DND-41 (cell line): ENCODE results near the gene CERK.

ENCODE experiments used
- ATAC-seq: fragments of 200-7000 bp; cut with Tn5 transposase; 3 replicates; pipeline ENCODE4 v1.9.1; 2021; ENCODE audit warnings: low read depth; ENCODE audit not compliant: insufficient read depth
- DNase-seq: peaks from one replicate; pipeline ENCODE4 v3.0.0-alpha.2; 2020
- H2AFZ ChIP-seq: 2 replicates; pipeline ENCODE4 v1.6.0; 2012; ENCODE audit warnings: low read depth, low read length
- H3K27ac ChIP-seq: 2 replicates; pipeline ENCODE4 v1.5.1; 2012; ENCODE audit warnings: low read length, inconsistent platforms
- H3K27me3 ChIP-seq: fragments of 200-600 bp; sonication (generic); 2 replicates; pipeline ENCODE4 v1.6.0; 2012; ENCODE audit warnings: low read length, mild to moderate bottlenecking, inconsistent platforms; ENCODE audit not compliant: insufficient read depth, poor library complexity
- H3K36me3 ChIP-seq: 2 replicates; pipeline ENCODE4 v1.5.1; 2012; ENCODE audit warnings: low read length, inconsistent platforms; ENCODE audit not compliant: insufficient read depth
- H3K4me1 ChIP-seq: 2 replicates; pipeline ENCODE4 v1.5.1; 2012; ENCODE audit warnings: mild to moderate bottlenecking, low read length; ENCODE audit not compliant: insufficient read depth
- H3K4me2 ChIP-seq: 2 replicates; pipeline ENCODE4 v1.6.0; 2012; ENCODE audit warnings: mild to moderate bottlenecking, moderate library complexity, low read length, inconsistent platforms; ENCODE audit not compliant: insufficient read depth
- H3K4me3 ChIP-seq, 2 experiments: fragments of 200-600 bp in 1 of 2; shearing (Covaris generic) in 1 of 2; 2 replicates each; pipeline ENCODE4 v1.5.1; 2012 to 2016; ENCODE audit warnings: inconsistent platforms in 2 of 2, low read length in 2 of 2, mild to moderate bottlenecking in 2 of 2, low read depth in 1 of 2, moderate library complexity in 1 of 2
- H3K79me2 ChIP-seq: 2 replicates; pipeline ENCODE4 v1.6.0; 2012; ENCODE audit warnings: low read length, inconsistent platforms; ENCODE audit not compliant: insufficient read depth
- H3K9ac ChIP-seq: 2 replicates; pipeline ENCODE4 v1.6.0; 2012; ENCODE audit warnings: low read depth, mild to moderate bottlenecking, inconsistent platforms, low read length, moderate library complexity
- H3K9me3 ChIP-seq: 2 replicates; pipeline ENCODE4 v1.5.1; 2012; ENCODE audit warnings: low read length, moderate library complexity, mild to moderate bottlenecking, inconsistent platforms; ENCODE audit not compliant: insufficient read depth, severe bottlenecking
- H4K20me1 ChIP-seq: 2 replicates; pipeline ENCODE4 v1.6.0; 2012; ENCODE audit warnings: low read length; ENCODE audit not compliant: insufficient read depth
- CTCF ChIP-seq: IDR thresholded peaks from 2 replicates; pipeline ENCODE4 v1.5.1; 2012; ENCODE audit warnings: borderline replicate concordance, low read length, moderate library complexity, mild to moderate bottlenecking; ENCODE audit not compliant: poor library complexity, severe bottlenecking; ENCODE audit errors: extremely low read depth
- EZH2 ChIP-seq: IDR thresholded peaks from 3 replicates; pipeline ENCODE4 v1.6.1; 2012; ENCODE audit warnings: borderline replicate concordance, low read depth, mild to moderate bottlenecking, moderate library complexity, low read length, inconsistent platforms; ENCODE audit not compliant: severe bottlenecking

Gene CERK

GRCh38 chr22:46654927-46655595 is 83.0 kb downstream of the CERK start:
- Histone ChIP-seq H3K27me3 (no peaks in the 10 kb centered on the region), H4K20me1 (peaks cover 96% of the 10 kb centered on the region), H3K9me3 (no peaks in the 10 kb centered on the region), H3K4me2 (no peak overlapping the region), H3K79me2 (peaks cover 94% of the 10 kb centered on the region), H3K4me3 (no peak overlapping the region), H3K9ac (no peak overlapping the region), H3K27ac (peak overlapping the region; percentile 50; the same call in 1 of the 2 replicates), H3K4me1 (no peaks in the 10 kb centered on the region), H2AFZ (no peak overlapping the region), H3K36me3 (peaks cover 94% of the 10 kb centered on the region)
- no peak for ATAC-seq
- TF ChIP-seq EZH2 (no peak), CTCF (no peak)
- no peak for DNase-seq

GRCh38 chr22:46654426-46654825 is 83.6 kb downstream of the CERK start:
- Histone ChIP-seq H3K27me3 (no peaks in the 10 kb centered on the region), H3K9ac (no peak overlapping the region), H3K27ac (peak overlapping the region; percentile 50; the same call in 1 of the 2 replicates), H3K4me2 (no peak overlapping the region), H3K9me3 (no peaks in the 10 kb centered on the region), H2AFZ (no peak overlapping the region), H3K79me2 (peaks cover 96% of the 10 kb centered on the region), H3K4me1 (no peaks in the 10 kb centered on the region), H3K4me3 (no peak overlapping the region), H3K36me3 (peaks cover 93% of the 10 kb centered on the region), H4K20me1 (peaks cover 96% of the 10 kb centered on the region)
- TF ChIP-seq CTCF (no peak), EZH2 (no peak)
- ATAC-seq = no peak
- DNase-seq = no peak

- TF ChIP-seq CTCF = no peak
- TF ChIP-seq EZH2 = no peak
- Histone ChIP-seq H3K4me3 (no peak overlapping the region), H3K4me2 (no peak overlapping the region), H3K36me3 (peaks cover 91% of the 10 kb centered on the region), H3K9ac (no peak overlapping the region), H4K20me1 (peaks cover 96% of the 10 kb centered on the region), H3K27ac (peak overlapping the region; percentile 17; the same call in 1 of the 2 replicates), H3K79me2 (peaks cover 96% of the 10 kb centered on the region), H3K27me3 (no peaks in the 10 kb centered on the region), H3K9me3 (no peaks in the 10 kb centered on the region), H3K4me1 (no peaks in the 10 kb centered on the region), H2AFZ (no peak overlapping the region)
- no peak for ATAC-seq
- no peak for DNase-seq
These were observed 84.5 kb downstream of the CERK start for GRCh38 chr22:46653596-46653995.
